ENCODE data around the gene ATXN1. TPM values are rescaled to one million over a fixed set of nuclear protein-coding genes. Genes with fewer than 3 reads are reported as not detected.

ATXN1 gene
- total RNA-seq, 1 donor, result 48.5 TPM

GRCh38 chr6:16361861-16362260 is 399.4 kb downstream of the ATXN1 start:
- no peak overlapping the region for H3K4me2 ChIP-seq (ENCODE audit: insufficient read depth, low read length)
- no peaks in the 10 kb centered on the region for H3K4me1 ChIP-seq (ENCODE audit: insufficient read depth, low read length)
- DNase-seq (ENCODE audit: insufficient read length, low spot score, missing footprints), result no peak
- no peaks in the 10 kb centered on the region for H4K20me1 ChIP-seq (ENCODE audit: insufficient read depth, low read length)
- no peaks in the 10 kb centered on the region for H3K27me3 ChIP-seq (ENCODE audit: insufficient read depth, low read length)
- no peak overlapping the region for H3K4me3 ChIP-seq (ENCODE audit: insufficient read depth, low read length)
- H3K27ac ChIP-seq (ENCODE audit: low read depth, low read length), result no peak overlapping the region
- no peaks in the 10 kb centered on the region for H3K36me3 ChIP-seq (ENCODE audit: insufficient read depth, low read length)
- TF ChIP-seq CTCF (IDR thresholded peaks at IDR 0.05; ENCODE audit: extremely low read depth, low read depth, low read length), result no peak
- no peaks in the 10 kb centered on the region for H3K79me2 ChIP-seq (ENCODE audit: insufficient read depth, low read length)
- no peaks in the 10 kb centered on the region for H3K9me3 ChIP-seq (ENCODE audit: low read depth, low read length)
- no peak overlapping the region for H2AFZ ChIP-seq (ENCODE audit: low read length)

- DNase-seq (ENCODE audit: insufficient read length, low spot score, missing footprints), result no peak
- Histone ChIP-seq H3K4me1 (ENCODE audit: insufficient read depth, low read length) (peaks cover 5% of the 10 kb centered on the region), H3K27ac (ENCODE audit: low read depth, low read length) (no peak overlapping the region), H3K4me2 (ENCODE audit: insufficient read depth, low read length) (no peak overlapping the region), H4K20me1 (ENCODE audit: insufficient read depth, low read length) (no peaks in the 10 kb centered on the region), H3K9me3 (ENCODE audit: low read depth, low read length) (no peaks in the 10 kb centered on the region), H3K36me3 (ENCODE audit: insufficient read depth, low read length) (no peaks in the 10 kb centered on the region), H2AFZ (ENCODE audit: low read length) (no peak overlapping the region), H3K27me3 (ENCODE audit: insufficient read depth, low read length) (no peaks in the 10 kb centered on the region), H3K79me2 (ENCODE audit: insufficient read depth, low read length) (no peaks in the 10 kb centered on the region), H3K4me3 (ENCODE audit: insufficient read depth, low read length) (no peak overlapping the region)
- no peak for TF ChIP-seq CTCF (IDR thresholded peaks at IDR 0.05; ENCODE audit: extremely low read depth, low read depth, low read length)
Observed at GRCh38 chr6:16361121-16361520, 400.1 kb downstream of the ATXN1 start.

GRCh38 chr6:16360365-16360764 is 400.9 kb downstream of the ATXN1 start:
- Histone ChIP-seq H3K4me3 (ENCODE audit: insufficient read depth, low read length) (no peak overlapping the region), H3K79me2 (ENCODE audit: insufficient read depth, low read length) (no peaks in the 10 kb centered on the region), H3K4me1 (ENCODE audit: insufficient read depth, low read length) (peaks cover 9% of the 10 kb centered on the region), H4K20me1 (ENCODE audit: insufficient read depth, low read length) (no peaks in the 10 kb centered on the region), H3K4me2 (ENCODE audit: insufficient read depth, low read length) (no peak overlapping the region), H3K27ac (ENCODE audit: low read depth, low read length) (no peak overlapping the region), H3K36me3 (ENCODE audit: insufficient read depth, low read length) (no peaks in the 10 kb centered on the region), H3K9me3 (ENCODE audit: low read depth, low read length) (no peaks in the 10 kb centered on the region), H3K27me3 (ENCODE audit: insufficient read depth, low read length) (no peaks in the 10 kb centered on the region), H2AFZ (ENCODE audit: low read length) (no peak overlapping the region)
- no peak for DNase-seq (ENCODE audit: insufficient read length, low spot score, missing footprints)
- TF ChIP-seq CTCF (IDR thresholded peaks at IDR 0.05; ENCODE audit: extremely low read depth, low read depth, low read length), result no peak

GRCh38 chr6:16359563-16359962 is 401.7 kb downstream of the ATXN1 start:
- no peak overlapping the region for H2AFZ ChIP-seq (ENCODE audit: low read length)
- no peaks in the 10 kb centered on the region for H3K27me3 ChIP-seq (ENCODE audit: insufficient read depth, low read length)
- no peak for DNase-seq (ENCODE audit: insufficient read length, low spot score, missing footprints)
- peaks cover 9% of the 10 kb centered on the region for H3K4me1 ChIP-seq (ENCODE audit: insufficient read depth, low read length)
- no peaks in the 10 kb centered on the region for H3K9me3 ChIP-seq (ENCODE audit: low read depth, low read length)
- H3K4me2 ChIP-seq (ENCODE audit: insufficient read depth, low read length), result no peak overlapping the region
- no peaks in the 10 kb centered on the region for H3K79me2 ChIP-seq (ENCODE audit: insufficient read depth, low read length)
- TF ChIP-seq CTCF (IDR thresholded peaks at IDR 0.05; ENCODE audit: extremely low read depth, low read depth, low read length), result no peak
- no peaks in the 10 kb centered on the region for H4K20me1 ChIP-seq (ENCODE audit: insufficient read depth, low read length)
- H3K36me3 ChIP-seq (ENCODE audit: insufficient read depth, low read length), result no peaks in the 10 kb centered on the region
- H3K27ac ChIP-seq (ENCODE audit: low read depth, low read length), result no peak overlapping the region
- no peak overlapping the region for H3K4me3 ChIP-seq (ENCODE audit: insufficient read depth, low read length)
